Smooth muscle cell (in vitro differentiated cells): Measurements from ENCODE around the gene ECEL1. TPM values are rescaled to one million over a fixed set of nuclear protein-coding genes. Genes with fewer than 3 reads are reported as not detected.

Experiments used
- DNase-seq: peaks from one replicate; lab custom pipeline; 2025; ENCODE audit not compliant: unreplicated experiment; lab: John Stamatoyannopoulos, UW
- H2AFZ ChIP-seq: fragments of 200-600 bp; sonication (generic); 2 replicates; pipeline ENCODE4 v1.6.0; 2016; ENCODE audit warnings: antibody characterized with exemption, low read depth, mild to moderate bottlenecking
- H3F3A ChIP-seq: fragments of 200-600 bp; sonication (generic); 2 replicates; pipeline ENCODE4 v1.6.0; 2017; ENCODE audit warnings: antibody characterized with exemption, low read depth
- H3K27ac ChIP-seq: fragments of 200-600 bp; sonication (generic); 2 replicates; pipeline ENCODE4 v1.5.1; 2016; ENCODE audit warnings: low read depth, mild to moderate bottlenecking
- H3K27me3 ChIP-seq: fragments of 200-600 bp; sonication (generic); 2 replicates; pipeline ENCODE4 v1.6.1; 2016; ENCODE audit warnings: low read depth, mild to moderate bottlenecking
- H3K36me3 ChIP-seq: fragments of 200-600 bp; sonication (generic); 2 replicates; pipeline ENCODE4 v1.5.1; 2016; ENCODE audit warnings: low read depth
- H3K4me1 ChIP-seq: fragments of 200-600 bp; sonication (generic); 2 replicates; pipeline ENCODE4 v1.5.1; 2016; ENCODE audit warnings: low read depth
- H3K4me2 ChIP-seq: fragments of 200-600 bp; sonication (generic); 2 replicates; pipeline ENCODE4 v1.6.0; 2016; ENCODE audit warnings: mild to moderate bottlenecking
- H3K4me3 ChIP-seq: fragments of 200-600 bp; sonication (generic); 2 replicates; pipeline ENCODE4 v1.5.1; 2016; ENCODE audit warnings: mild to moderate bottlenecking
- H3K79me2 ChIP-seq: fragments of 200-600 bp; sonication (generic); 2 replicates; pipeline ENCODE4 v1.6.0; 2016; ENCODE audit warnings: low read depth, mild to moderate bottlenecking
- H3K9ac ChIP-seq: fragments of 200-600 bp; sonication (generic); 2 replicates; pipeline ENCODE4 v1.6.0; 2016; ENCODE audit warnings: low read depth
- H3K9me3 ChIP-seq: fragments of 200-600 bp; sonication (generic); replicated peaks from 2 replicates; pipeline ENCODE4 v1.5.1; 2016; ENCODE audit warnings: low read depth
- H4K20me1 ChIP-seq: fragments of 200-600 bp; sonication (generic); 2 replicates; pipeline ENCODE4 v1.6.0; 2016; ENCODE audit warnings: low read depth
- CTCF ChIP-seq: fragments of 200-600 bp; sonication (generic); IDR thresholded peaks from 2 replicates; pipeline ENCODE4 v1.5.1; 2017; ENCODE audit warnings: borderline replicate concordance, mild to moderate bottlenecking, antibody characterized with exemption; ENCODE audit not compliant: insufficient read depth, poor library complexity, severe bottlenecking
- WGBS: methylation state at CpG from one replicate; pipeline ENCODE4 v1.1.7; 2016; ENCODE audit warnings: low lambda C conversion rate; 5-methylcytosine and 5-hydroxymethylcytosine counted together
- polyA plus RNA-seq: library from polyadenylated mRNA; unstranded; fragments of >200 nt; fragmentation: Nextera tagmentation; extraction: Ambion mirVana; gene quantifications from 2 replicates; pipeline ENCODE4 v1.2.1, GENCODE V29; 2016
- total RNA-seq: library from RNA; depleted of rRNA; stranded (reverse); fragments of >200 nt; gene quantifications from 2 replicates; pipeline ENCODE4 v1.2.3, GENCODE V29; 2014

ECEL1 gene
- total and polyA plus RNA-seq, 2 experiments from 2014 or later: not detected

- Histone ChIP-seq H4K20me1 (no peaks in the 10 kb centered on the region), H2AFZ (no peak overlapping the region), H3K9ac (no peak overlapping the region), H3K4me2 (no peak overlapping the region), H3F3A (no peaks in the 10 kb centered on the region), H3K27ac (no peak overlapping the region), H3K27me3 (peaks cover 10% of the 10 kb centered on the region), H3K9me3 (no peaks in the 10 kb centered on the region), H3K4me1 (peaks cover under 1% of the 10 kb centered on the region), H3K36me3 (no peaks in the 10 kb centered on the region), H3K79me2 (no peaks in the 10 kb centered on the region), H3K4me3 (no peak overlapping the region)
- TF ChIP-seq CTCF: no peak
- DNase-seq: no peak
- WGBS: 85% methylated on average over 17 of the region's 20 CpGs
Measured at GRCh38 chr2:232496501-232497270, 9.1 kb upstream of the ECEL1 start.

- H2AFZ ChIP-seq: no peak overlapping the region
- no peaks in the 10 kb centered on the region for H3K4me1 ChIP-seq
- H3K4me2 ChIP-seq: no peak overlapping the region
- no peak overlapping the region for H3K9ac ChIP-seq
- no peaks in the 10 kb centered on the region for H3K36me3 ChIP-seq
- H3K9me3 ChIP-seq: no peaks in the 10 kb centered on the region
- no peaks in the 10 kb centered on the region for H3K79me2 ChIP-seq
- peaks cover 4% of the 10 kb centered on the region for H3K27me3 ChIP-seq
- DNase-seq: no peak
- no peak for TF ChIP-seq CTCF
- H3K4me3 ChIP-seq: no peak overlapping the region
- H3K27ac ChIP-seq: no peak overlapping the region
- H3F3A ChIP-seq: no peaks in the 10 kb centered on the region
- H4K20me1 ChIP-seq: no peaks in the 10 kb centered on the region
- 93% methylated on average over 7 of the region's 7 CpGs for WGBS
Measured at GRCh38 chr2:232495292-232495691, 7.7 kb upstream of the ECEL1 start.

- no peaks in the 10 kb centered on the region for H3K36me3 ChIP-seq
- peaks cover 7% of the 10 kb centered on the region for H3K27me3 ChIP-seq
- H3K4me3 ChIP-seq: no peak overlapping the region
- no peak for TF ChIP-seq CTCF
- H3K4me1 ChIP-seq: no peaks in the 10 kb centered on the region
- no peaks in the 10 kb centered on the region for H3K9me3 ChIP-seq
- H2AFZ ChIP-seq: no peak overlapping the region
- 93% methylated on average over 5 of the region's 5 CpGs for WGBS
- H3K4me2 ChIP-seq: no peak overlapping the region
- no peaks in the 10 kb centered on the region for H3F3A ChIP-seq
- H3K79me2 ChIP-seq: no peaks in the 10 kb centered on the region
- no peaks in the 10 kb centered on the region for H4K20me1 ChIP-seq
- H3K9ac ChIP-seq: no peak overlapping the region
- H3K27ac ChIP-seq: no peak overlapping the region
- DNase-seq: no peak
Measured at GRCh38 chr2:232494542-232494941, 6.9 kb upstream of the ECEL1 start.
